Measurements from ENCODE around the gene PIK3R3. TPM values are rescaled to one million over a fixed set of nuclear protein-coding genes. Genes with fewer than 3 reads are reported as not detected.

PIK3R3 gene
- total and polyA plus RNA-seq, 9 of the 15 experiments (the other 6 are each of a cell fraction or from before 2014, with no cell fraction given): 1.4 to 7.7 (median 4.6) TPM

DNA sequence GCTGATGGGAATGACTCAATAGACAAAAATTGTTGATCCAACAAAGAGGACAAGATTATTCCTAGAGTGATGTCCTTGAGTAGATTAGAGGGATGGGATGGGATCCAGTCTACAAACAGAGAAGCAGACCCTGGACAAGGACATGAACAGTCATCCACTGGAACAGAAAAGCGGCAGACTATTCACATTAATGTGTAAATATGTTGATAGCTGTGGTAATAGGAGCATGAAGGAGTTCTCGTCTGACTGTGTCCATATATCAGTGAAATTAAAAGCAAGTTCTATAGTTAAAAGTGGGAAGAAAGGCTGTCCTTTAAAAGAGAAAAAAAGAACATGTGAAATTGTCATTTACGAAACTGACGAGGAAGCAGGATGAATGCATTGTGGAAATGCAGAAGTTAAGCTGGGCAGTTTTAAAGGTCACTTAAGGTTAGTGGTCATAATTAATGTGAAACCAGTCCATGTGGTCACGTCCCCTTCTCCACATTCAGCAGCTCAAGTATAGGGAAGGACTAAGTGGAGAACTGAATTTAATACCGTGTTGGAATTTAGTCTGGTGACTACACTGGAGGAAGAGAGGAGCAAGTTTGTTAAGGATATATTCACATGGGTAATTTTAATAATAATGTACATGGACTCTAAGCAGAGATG, 62.1 kb downstream of the PIK3R3 start (continued):
- TF ChIP-seq, protein P1, sequence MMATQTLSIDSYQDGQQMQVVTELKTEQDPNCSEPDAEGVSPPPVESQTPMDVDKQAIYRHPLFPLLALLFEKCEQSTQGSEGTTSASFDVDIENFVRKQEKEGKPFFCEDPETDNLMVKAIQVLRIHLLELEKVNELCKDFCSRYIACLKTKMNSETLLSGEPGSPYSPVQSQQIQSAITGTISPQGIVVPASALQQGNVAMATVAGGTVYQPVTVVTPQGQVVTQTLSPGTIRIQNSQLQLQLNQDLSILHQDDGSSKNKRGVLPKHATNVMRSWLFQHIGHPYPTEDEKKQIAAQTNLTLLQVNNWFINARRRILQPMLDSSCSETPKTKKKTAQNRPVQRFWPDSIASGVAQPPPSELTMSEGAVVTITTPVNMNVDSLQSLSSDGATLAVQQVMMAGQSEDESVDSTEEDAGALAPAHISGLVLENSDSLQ (IDR thresholded peaks at IDR 0.05): peak; percentile 13; the same call in 1 of the 2 replicates
- no peak for TF ChIP-seq ZNF134 (CRISPR knock-in tag; conservative IDR thresholded peaks at IDR 0.05)
- peak; percentile 42; the same call in 1 of the 2 replicates for TF ChIP-seq L3MBTL2 (IDR thresholded peaks at IDR 0.05)
- TF ChIP-seq, protein P2, sequence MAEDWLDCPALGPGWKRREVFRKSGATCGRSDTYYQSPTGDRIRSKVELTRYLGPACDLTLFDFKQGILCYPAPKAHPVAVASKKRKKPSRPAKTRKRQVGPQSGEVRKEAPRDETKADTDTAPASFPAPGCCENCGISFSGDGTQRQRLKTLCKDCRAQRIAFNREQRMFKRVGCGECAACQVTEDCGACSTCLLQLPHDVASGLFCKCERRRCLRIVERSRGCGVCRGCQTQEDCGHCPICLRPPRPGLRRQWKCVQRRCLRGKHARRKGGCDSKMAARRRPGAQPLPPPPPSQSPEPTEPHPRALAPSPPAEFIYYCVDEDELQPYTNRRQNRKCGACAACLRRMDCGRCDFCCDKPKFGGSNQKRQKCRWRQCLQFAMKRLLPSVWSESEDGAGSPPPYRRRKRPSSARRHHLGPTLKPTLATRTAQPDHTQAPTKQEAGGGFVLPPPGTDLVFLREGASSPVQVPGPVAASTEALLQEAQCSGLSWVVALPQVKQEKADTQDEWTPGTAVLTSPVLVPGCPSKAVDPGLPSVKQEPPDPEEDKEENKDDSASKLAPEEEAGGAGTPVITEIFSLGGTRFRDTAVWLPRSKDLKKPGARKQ (CRISPR knock-in tag; IDR thresholded peaks at IDR 0.05): no peak
- no peak for TF ChIP-seq SETDB1 (IDR thresholded peaks at IDR 0.05; ENCODE audit: low read length)
- TF ChIP-seq, protein P3, sequence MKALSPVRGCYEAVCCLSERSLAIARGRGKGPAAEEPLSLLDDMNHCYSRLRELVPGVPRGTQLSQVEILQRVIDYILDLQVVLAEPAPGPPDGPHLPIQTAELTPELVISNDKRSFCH (CRISPR knock-in tag; IDR thresholded peaks at IDR 0.05): no peak
- TF ChIP-seq, protein P3 (tag; IDR thresholded peaks at IDR 0.05): no peak
- no peak for TF ChIP-seq MEF2A (IDR thresholded peaks at IDR 0.05; ENCODE audit: control insufficient read depth, low read depth, low read length)
- no peak for TF ChIP-seq ZFP1 (CRISPR knock-in tag; IDR thresholded peaks at IDR 0.05)
- TF ChIP-seq ZNF584 (CRISPR knock-in tag; IDR thresholded peaks at IDR 0.05; ENCODE audit: low read depth): no peak
- no peak for TF ChIP-seq SRSF1 (IDR thresholded peaks at IDR 0.05; ENCODE audit: low read depth, low read length)
- TF ChIP-seq, protein P4, sequence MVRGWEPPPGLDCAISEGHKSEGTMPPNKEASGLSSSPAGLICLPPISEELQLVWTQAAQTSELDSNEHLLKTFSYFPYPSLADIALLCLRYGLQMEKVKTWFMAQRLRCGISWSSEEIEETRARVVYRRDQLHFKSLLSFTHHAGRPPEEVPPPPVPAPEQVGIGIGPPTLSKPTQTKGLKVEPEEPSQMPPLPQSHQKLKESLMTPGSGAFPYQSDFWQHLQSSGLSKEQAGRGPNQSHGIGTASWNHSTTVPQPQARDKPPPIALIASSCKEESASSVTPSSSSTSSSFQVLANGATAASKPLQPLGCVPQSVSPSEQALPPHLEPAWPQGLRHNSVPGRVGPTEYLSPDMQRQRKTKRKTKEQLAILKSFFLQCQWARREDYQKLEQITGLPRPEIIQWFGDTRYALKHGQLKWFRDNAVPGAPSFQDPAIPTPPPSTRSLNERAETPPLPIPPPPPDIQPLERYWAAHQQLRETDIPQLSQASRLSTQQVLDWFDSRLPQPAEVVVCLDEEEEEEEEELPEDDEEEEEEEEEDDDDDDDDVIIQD (CRISPR knock-in tag; IDR thresholded peaks at IDR 0.05): no peak
- TF ChIP-seq ELF1 (tag; IDR thresholded peaks at IDR 0.05): no peak
- no peak for TF ChIP-seq BRD4 (IDR thresholded peaks at IDR 0.05)
- TF ChIP-seq, protein P5, sequence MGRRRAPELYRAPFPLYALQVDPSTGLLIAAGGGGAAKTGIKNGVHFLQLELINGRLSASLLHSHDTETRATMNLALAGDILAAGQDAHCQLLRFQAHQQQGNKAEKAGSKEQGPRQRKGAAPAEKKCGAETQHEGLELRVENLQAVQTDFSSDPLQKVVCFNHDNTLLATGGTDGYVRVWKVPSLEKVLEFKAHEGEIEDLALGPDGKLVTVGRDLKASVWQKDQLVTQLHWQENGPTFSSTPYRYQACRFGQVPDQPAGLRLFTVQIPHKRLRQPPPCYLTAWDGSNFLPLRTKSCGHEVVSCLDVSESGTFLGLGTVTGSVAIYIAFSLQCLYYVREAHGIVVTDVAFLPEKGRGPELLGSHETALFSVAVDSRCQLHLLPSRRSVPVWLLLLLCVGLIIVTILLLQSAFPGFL (CRISPR knock-in tag; IDR thresholded peaks at IDR 0.05): no peak

Data from K562 (cell line).